ENCODE measurements around the gene AGTRAP. TPM values are rescaled to one million over a fixed set of nuclear protein-coding genes. Genes with fewer than 3 reads are reported as not detected.

AGTRAP gene
- total and polyA plus RNA-seq, 9 of the 15 experiments (the other 6 are each of a cell fraction or from before 2014, with no cell fraction given), result 26.8 to 105 (median 57.5) TPM

- TF ChIP-seq, protein P1, sequence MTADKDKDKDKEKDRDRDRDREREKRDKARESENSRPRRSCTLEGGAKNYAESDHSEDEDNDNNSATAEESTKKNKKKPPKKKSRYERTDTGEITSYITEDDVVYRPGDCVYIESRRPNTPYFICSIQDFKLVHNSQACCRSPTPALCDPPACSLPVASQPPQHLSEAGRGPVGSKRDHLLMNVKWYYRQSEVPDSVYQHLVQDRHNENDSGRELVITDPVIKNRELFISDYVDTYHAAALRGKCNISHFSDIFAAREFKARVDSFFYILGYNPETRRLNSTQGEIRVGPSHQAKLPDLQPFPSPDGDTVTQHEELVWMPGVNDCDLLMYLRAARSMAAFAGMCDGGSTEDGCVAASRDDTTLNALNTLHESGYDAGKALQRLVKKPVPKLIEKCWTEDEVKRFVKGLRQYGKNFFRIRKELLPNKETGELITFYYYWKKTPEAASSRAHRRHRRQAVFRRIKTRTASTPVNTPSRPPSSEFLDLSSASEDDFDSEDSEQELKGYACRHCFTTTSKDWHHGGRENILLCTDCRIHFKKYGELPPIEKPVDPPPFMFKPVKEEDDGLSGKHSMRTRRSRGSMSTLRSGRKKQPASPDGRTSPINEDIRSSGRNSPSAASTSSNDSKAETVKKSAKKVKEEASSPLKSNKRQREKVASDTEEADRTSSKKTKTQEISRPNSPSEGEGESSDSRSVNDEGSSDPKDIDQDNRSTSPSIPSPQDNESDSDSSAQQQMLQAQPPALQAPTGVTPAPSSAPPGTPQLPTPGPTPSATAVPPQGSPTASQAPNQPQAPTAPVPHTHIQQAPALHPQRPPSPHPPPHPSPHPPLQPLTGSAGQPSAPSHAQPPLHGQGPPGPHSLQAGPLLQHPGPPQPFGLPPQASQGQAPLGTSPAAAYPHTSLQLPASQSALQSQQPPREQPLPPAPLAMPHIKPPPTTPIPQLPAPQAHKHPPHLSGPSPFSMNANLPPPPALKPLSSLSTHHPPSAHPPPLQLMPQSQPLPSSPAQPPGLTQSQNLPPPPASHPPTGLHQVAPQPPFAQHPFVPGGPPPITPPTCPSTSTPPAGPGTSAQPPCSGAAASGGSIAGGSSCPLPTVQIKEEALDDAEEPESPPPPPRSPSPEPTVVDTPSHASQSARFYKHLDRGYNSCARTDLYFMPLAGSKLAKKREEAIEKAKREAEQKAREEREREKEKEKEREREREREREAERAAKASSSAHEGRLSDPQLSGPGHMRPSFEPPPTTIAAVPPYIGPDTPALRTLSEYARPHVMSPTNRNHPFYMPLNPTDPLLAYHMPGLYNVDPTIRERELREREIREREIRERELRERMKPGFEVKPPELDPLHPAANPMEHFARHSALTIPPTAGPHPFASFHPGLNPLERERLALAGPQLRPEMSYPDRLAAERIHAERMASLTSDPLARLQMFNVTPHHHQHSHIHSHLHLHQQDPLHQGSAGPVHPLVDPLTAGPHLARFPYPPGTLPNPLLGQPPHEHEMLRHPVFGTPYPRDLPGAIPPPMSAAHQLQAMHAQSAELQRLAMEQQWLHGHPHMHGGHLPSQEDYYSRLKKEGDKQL (CRISPR knock-in tag; IDR thresholded peaks at IDR 0.05; ENCODE audit: borderline replicate concordance), result no peak
- TF ChIP-seq ZNF239 (CRISPR knock-in tag; IDR thresholded peaks at IDR 0.05) (no peak), BRCA1 (IDR thresholded peaks at IDR 0.05) (no peak), BRCA1 (CRISPR knock-in tag; IDR thresholded peaks at IDR 0.05) (no peak), SIRT6 (IDR thresholded peaks at IDR 0.05; ENCODE audit: low read depth, low read length) (no peak), SMAD2 (IDR thresholded peaks at IDR 0.05; ENCODE audit: low read depth, low read length) (no peak), SIN3A (IDR thresholded peaks at IDR 0.05; ENCODE audit: borderline replicate concordance in 2 of 2, control insufficient read depth in 1 of 2, low read depth in 2 of 2, low read length in 2 of 2) (no peak), KLF1 (tag; IDR thresholded peaks at IDR 0.05) (no peak), MTF1 (CRISPR knock-in tag; IDR thresholded peaks at IDR 0.05; ENCODE audit: borderline replicate concordance) (no peak), POLR2H (tag; IDR thresholded peaks at IDR 0.05; ENCODE audit: low read depth) (peak; percentile 58; the same call in 1 of the 2 replicates), ZNF79 (CRISPR knock-in tag; IDR thresholded peaks at IDR 0.05; ENCODE audit: low read depth) (no peak), FOXJ2 (tag; IDR thresholded peaks at IDR 0.05) (no peak), MXD1 (CRISPR knock-in tag; IDR thresholded peaks at IDR 0.05; ENCODE audit: borderline replicate concordance, poor library complexity, severe bottlenecking) (no peak), FOXK1 (CRISPR knock-in tag; IDR thresholded peaks at IDR 0.05; ENCODE audit: borderline replicate concordance) (no peak), TCF3 (CRISPR knock-in tag; IDR thresholded peaks at IDR 0.05) (0 out of 2 replicates have a peak, but pooled peaks have one; percentile 15), ZNF75A (CRISPR knock-in tag; IDR thresholded peaks at IDR 0.05) (no peak), NR3C1 (CRISPR knock-in tag; IDR thresholded peaks at IDR 0.05) (no peak), TRIM24 (IDR thresholded peaks at IDR 0.05) (no peak), ZNF408 (CRISPR knock-in tag; IDR thresholded peaks at IDR 0.05; ENCODE audit: low read depth) (no peak), BRD4 (IDR thresholded peaks at IDR 0.05) (no peak), ZNF3 (CRISPR knock-in tag; IDR thresholded peaks at IDR 0.05) (0 out of 2 replicates have a peak, but pooled peaks have one; percentile 17), HEY1 (CRISPR knock-in tag; IDR thresholded peaks at IDR 0.05; ENCODE audit: borderline replicate concordance) (no peak), GATAD2B (IDR thresholded peaks at IDR 0.05; ENCODE audit: borderline replicate concordance) (no peak)
Measured at GRCh38 chr1:11786168-11786567, 50.2 kb downstream of the AGTRAP start (continued).
